ENCODE results near the gene RALGAPA2. TPM values are rescaled to one million over a fixed set of nuclear protein-coding genes. Genes with fewer than 3 reads are reported as not detected.

The RALGAPA2 gene
- total RNA-seq, 1 donor from 2014 or later = 15.2 TPM

DNA sequence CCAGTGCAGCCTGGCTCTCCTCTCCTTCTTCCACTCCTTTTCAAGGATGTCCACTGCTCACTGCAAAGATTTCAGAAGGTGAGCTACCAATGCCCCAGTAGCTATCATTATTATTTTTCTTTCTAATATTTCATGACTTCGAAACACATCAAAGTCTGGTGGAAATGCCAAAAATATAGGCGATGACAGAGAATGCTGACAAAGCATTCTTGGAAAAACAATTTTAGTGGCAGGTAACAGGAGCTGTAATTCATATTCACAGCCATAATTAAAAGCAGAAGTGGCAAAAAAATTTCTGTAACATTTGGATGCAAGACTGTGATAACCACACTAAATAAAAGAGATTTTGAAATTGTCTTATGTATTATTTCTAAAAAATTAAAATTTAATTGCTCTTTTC lies 133.6 kb downstream of the RALGAPA2 start:
- no peak for DNase-seq (ENCODE audit: extremely low spot score, unreplicated experiment)
- no peaks in the 10 kb centered on the region for H3K9me3 Mint-ChIP-seq (ENCODE audit: unreplicated experiment)

GRCh38 chr20:20573797-20574196 lies 138.6 kb downstream of the RALGAPA2 start:
- H3K27ac Mint-ChIP-seq (ENCODE audit: unreplicated experiment) = no peak overlapping the region
- no peak for DNase-seq (ENCODE audit: extremely low spot score, unreplicated experiment)
- H3K9me3 Mint-ChIP-seq (ENCODE audit: unreplicated experiment) = no peaks in the 10 kb centered on the region
- TF ChIP-seq CTCF (IDR thresholded peaks at IDR 0.05) = no peak
- H3K4me1 Mint-ChIP-seq (ENCODE audit: unreplicated experiment) = no peaks in the 10 kb centered on the region
- H3K36me3 Mint-ChIP-seq (ENCODE audit: unreplicated experiment) = peaks cover 13% of the 10 kb centered on the region
- H3K27me3 Mint-ChIP-seq (ENCODE audit: unreplicated experiment) = no peaks in the 10 kb centered on the region
- H3K4me3 Mint-ChIP-seq (ENCODE audit: unreplicated experiment) = no peak overlapping the region

More for the DNA sequence above, 133.6 kb downstream of the RALGAPA2 start:
- no peaks in the 10 kb centered on the region for H3K4me1 Mint-ChIP-seq (ENCODE audit: unreplicated experiment)
- peaks cover 21% of the 10 kb centered on the region for H3K36me3 Mint-ChIP-seq (ENCODE audit: unreplicated experiment)
- TF ChIP-seq CTCF (IDR thresholded peaks at IDR 0.05) = no peak
- no peaks in the 10 kb centered on the region for H3K27me3 Mint-ChIP-seq (ENCODE audit: unreplicated experiment)
- no peak overlapping the region for H3K27ac Mint-ChIP-seq (ENCODE audit: unreplicated experiment)
- no peak overlapping the region for H3K4me3 Mint-ChIP-seq (ENCODE audit: unreplicated experiment)

- no peak for TF ChIP-seq CTCF (IDR thresholded peaks at IDR 0.05)
- Mint-ChIP-seq H3K4me3 (ENCODE audit: unreplicated experiment) (no peak overlapping the region), H3K36me3 (ENCODE audit: unreplicated experiment) (peaks cover 13% of the 10 kb centered on the region)
Measured at GRCh38 chr20:20571068-20571780, 141.2 kb downstream of the RALGAPA2 start.

DNA sequence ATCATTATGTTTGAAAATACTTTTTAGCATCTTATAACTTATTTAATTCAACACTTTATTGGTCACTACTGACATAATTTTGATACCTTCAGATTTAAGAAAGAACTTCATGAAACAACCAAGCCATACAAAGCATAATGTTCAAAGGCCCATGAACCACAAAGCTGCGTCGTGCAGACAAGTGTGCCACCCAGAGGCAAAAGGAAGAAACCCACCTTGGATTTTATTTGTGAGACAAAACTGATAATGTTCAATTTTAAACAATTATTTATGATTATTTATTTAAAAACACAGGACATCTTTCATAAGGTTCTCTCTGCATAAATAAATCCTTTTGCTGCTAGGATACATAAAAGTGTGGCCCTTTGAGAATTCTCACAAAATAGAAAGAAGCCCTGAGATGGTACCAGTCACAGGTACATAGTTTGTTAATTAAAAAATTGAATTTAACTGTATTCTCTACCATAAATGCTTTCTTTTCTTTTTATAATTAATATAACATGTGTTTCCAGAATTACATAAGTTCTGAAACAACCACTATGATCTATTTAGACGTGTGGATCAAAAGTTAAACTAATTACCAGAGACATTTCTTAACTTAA lies 143.7 kb downstream of the RALGAPA2 start:
- Mint-ChIP-seq H3K27me3 (ENCODE audit: unreplicated experiment) (no peaks in the 10 kb centered on the region), H3K27ac (ENCODE audit: unreplicated experiment) (no peak overlapping the region), H3K4me1 (ENCODE audit: unreplicated experiment) (no peaks in the 10 kb centered on the region), H3K9me3 (ENCODE audit: unreplicated experiment) (no peaks in the 10 kb centered on the region), H3K36me3 (ENCODE audit: unreplicated experiment) (peaks cover 12% of the 10 kb centered on the region), H3K4me3 (ENCODE audit: unreplicated experiment) (no peak overlapping the region)
- no peak for DNase-seq (ENCODE audit: extremely low spot score, unreplicated experiment)
- peak; percentile 88 for TF ChIP-seq CTCF (IDR thresholded peaks at IDR 0.05)

More at GRCh38 chr20:20571068-20571780, 141.2 kb downstream of the RALGAPA2 start:
- no peak for DNase-seq (ENCODE audit: extremely low spot score, unreplicated experiment)
- H3K9me3 Mint-ChIP-seq (ENCODE audit: unreplicated experiment) = no peaks in the 10 kb centered on the region
- H3K27ac Mint-ChIP-seq (ENCODE audit: unreplicated experiment) = no peak overlapping the region
- H3K4me1 Mint-ChIP-seq (ENCODE audit: unreplicated experiment) = no peaks in the 10 kb centered on the region
- no peaks in the 10 kb centered on the region for H3K27me3 Mint-ChIP-seq (ENCODE audit: unreplicated experiment)

DNA sequence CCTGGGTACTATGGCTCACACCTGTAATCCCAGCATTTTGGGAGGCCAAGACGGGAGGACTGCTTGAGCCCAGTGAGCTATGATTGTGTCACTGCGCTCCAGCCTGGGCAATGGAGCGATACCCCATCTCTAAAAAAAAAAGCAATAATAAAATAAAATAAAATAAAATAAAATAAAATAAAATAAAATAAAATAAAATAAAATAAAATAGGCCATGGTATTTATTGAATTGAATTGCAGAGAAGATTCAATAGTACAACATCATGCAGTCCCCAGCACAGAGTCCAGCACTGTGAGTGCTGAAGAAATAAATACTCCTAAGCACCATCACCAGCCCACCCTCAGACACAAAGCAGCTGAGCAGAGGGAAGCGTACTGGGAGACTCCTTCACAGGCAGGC lies 144.7 kb downstream of the RALGAPA2 start:
- Mint-ChIP-seq H3K4me3 (ENCODE audit: unreplicated experiment) (no peak overlapping the region), H3K36me3 (ENCODE audit: unreplicated experiment) (peaks cover 12% of the 10 kb centered on the region), H3K9me3 (ENCODE audit: unreplicated experiment) (no peaks in the 10 kb centered on the region), H3K4me1 (ENCODE audit: unreplicated experiment) (no peaks in the 10 kb centered on the region), H3K27ac (ENCODE audit: unreplicated experiment) (no peak overlapping the region), H3K27me3 (ENCODE audit: unreplicated experiment) (no peaks in the 10 kb centered on the region)
- DNase-seq (ENCODE audit: extremely low spot score, unreplicated experiment) = no peak
- TF ChIP-seq CTCF (IDR thresholded peaks at IDR 0.05) = no peak

All from osteocyte (in vitro differentiated cells).